DND-41 (cell line): ENCODE data around the gene ABLIM3.

Experiments used
- ATAC-seq: fragments of 200-7000 bp; cut with Tn5 transposase; 3 replicates; pipeline ENCODE4 v1.9.1; 2021; ENCODE audit warnings: low read depth; ENCODE audit not compliant: insufficient read depth
- DNase-seq: peaks from one replicate; pipeline ENCODE4 v3.0.0-alpha.2; 2020
- H2AFZ ChIP-seq: 2 replicates; pipeline ENCODE4 v1.6.0; 2012; ENCODE audit warnings: low read depth, low read length
- H3K27ac ChIP-seq: 2 replicates; pipeline ENCODE4 v1.5.1; 2012; ENCODE audit warnings: low read length, inconsistent platforms
- H3K27me3 ChIP-seq: fragments of 200-600 bp; sonication (generic); 2 replicates; pipeline ENCODE4 v1.6.0; 2012; ENCODE audit warnings: low read length, mild to moderate bottlenecking, inconsistent platforms; ENCODE audit not compliant: insufficient read depth, poor library complexity
- H3K36me3 ChIP-seq: 2 replicates; pipeline ENCODE4 v1.5.1; 2012; ENCODE audit warnings: low read length, inconsistent platforms; ENCODE audit not compliant: insufficient read depth
- H3K4me1 ChIP-seq: 2 replicates; pipeline ENCODE4 v1.5.1; 2012; ENCODE audit warnings: mild to moderate bottlenecking, low read length; ENCODE audit not compliant: insufficient read depth
- H3K4me2 ChIP-seq: 2 replicates; pipeline ENCODE4 v1.6.0; 2012; ENCODE audit warnings: mild to moderate bottlenecking, moderate library complexity, low read length, inconsistent platforms; ENCODE audit not compliant: insufficient read depth
- H3K4me3 ChIP-seq, 2 experiments: fragments of 200-600 bp in 1 of 2; shearing (Covaris generic) in 1 of 2; 2 replicates each; pipeline ENCODE4 v1.5.1; 2012 to 2016; ENCODE audit warnings: inconsistent platforms in 2 of 2, low read length in 2 of 2, mild to moderate bottlenecking in 2 of 2, low read depth in 1 of 2, moderate library complexity in 1 of 2
- H3K79me2 ChIP-seq: 2 replicates; pipeline ENCODE4 v1.6.0; 2012; ENCODE audit warnings: low read length, inconsistent platforms; ENCODE audit not compliant: insufficient read depth
- H3K9ac ChIP-seq: 2 replicates; pipeline ENCODE4 v1.6.0; 2012; ENCODE audit warnings: low read depth, mild to moderate bottlenecking, inconsistent platforms, low read length, moderate library complexity
- H3K9me3 ChIP-seq: 2 replicates; pipeline ENCODE4 v1.5.1; 2012; ENCODE audit warnings: low read length, moderate library complexity, mild to moderate bottlenecking, inconsistent platforms; ENCODE audit not compliant: insufficient read depth, severe bottlenecking
- H4K20me1 ChIP-seq: 2 replicates; pipeline ENCODE4 v1.6.0; 2012; ENCODE audit warnings: low read length; ENCODE audit not compliant: insufficient read depth
- CTCF ChIP-seq: IDR thresholded peaks from 2 replicates; pipeline ENCODE4 v1.5.1; 2012; ENCODE audit warnings: borderline replicate concordance, low read length, moderate library complexity, mild to moderate bottlenecking; ENCODE audit not compliant: poor library complexity, severe bottlenecking; ENCODE audit errors: extremely low read depth
- EZH2 ChIP-seq: IDR thresholded peaks from 3 replicates; pipeline ENCODE4 v1.6.1; 2012; ENCODE audit warnings: borderline replicate concordance, low read depth, mild to moderate bottlenecking, moderate library complexity, low read length, inconsistent platforms; ENCODE audit not compliant: severe bottlenecking

Gene ABLIM3

GRCh38 chr5:149141224-149141956 is at the start of gene ABLIM3:
Gene ABLIM3 (plus strand): TSS chr5:149141493. CDS start chr5:149142096, 603 bp downstream.
- Histone ChIP-seq H3K36me3 (no peaks in the 10 kb centered on the region), H3K4me1 (no peaks in the 10 kb centered on the region), H3K9me3 (no peaks in the 10 kb centered on the region), H3K4me2 (no peak within 1 kb of the TSS), H3K27me3 (peaks cover 9% of the 10 kb centered on the region), H4K20me1 (no peaks in the 10 kb centered on the region), H3K4me3 (no peak within 1 kb of the TSS), H3K79me2 (no peaks in the 10 kb centered on the region), H2AFZ (no peak within 1 kb of the TSS), H3K27ac (no peak within 1 kb of the TSS), H3K9ac (no peak within 1 kb of the TSS)
- TF ChIP-seq CTCF (peak; percentile 59), EZH2 (no peak)
- no peak for DNase-seq
- no peak for ATAC-seq

- no peak for DNase-seq
- H3K4me2 ChIP-seq = no peak overlapping the region
- no peak overlapping the region for H3K4me3 ChIP-seq
- no peak for ATAC-seq
- H3K79me2 ChIP-seq = no peaks in the 10 kb centered on the region
- H3K27ac ChIP-seq = no peak overlapping the region
- H4K20me1 ChIP-seq = no peaks in the 10 kb centered on the region
- H2AFZ ChIP-seq = no peak overlapping the region
- TF ChIP-seq CTCF = no peak
- TF ChIP-seq EZH2 = no peak
- no peaks in the 10 kb centered on the region for H3K36me3 ChIP-seq
- no peaks in the 10 kb centered on the region for H3K4me1 ChIP-seq
- no peaks in the 10 kb centered on the region for H3K27me3 ChIP-seq
- H3K9me3 ChIP-seq = no peaks in the 10 kb centered on the region
- H3K9ac ChIP-seq = no peak overlapping the region
Measured at GRCh38 chr5:149093625-149094024, 47.7 kb upstream of the ABLIM3 start.

- no peak overlapping the region for H3K4me2 ChIP-seq
- H3K79me2 ChIP-seq = no peaks in the 10 kb centered on the region
- no peaks in the 10 kb centered on the region for H3K9me3 ChIP-seq
- no peaks in the 10 kb centered on the region for H3K27me3 ChIP-seq
- H3K36me3 ChIP-seq = no peaks in the 10 kb centered on the region
- H4K20me1 ChIP-seq = no peaks in the 10 kb centered on the region
- no peak for TF ChIP-seq CTCF
- H3K4me3 ChIP-seq = no peak overlapping the region
- DNase-seq = no peak
- H3K9ac ChIP-seq = no peak overlapping the region
- no peak overlapping the region for H3K27ac ChIP-seq
- ATAC-seq = no peak
- no peaks in the 10 kb centered on the region for H3K4me1 ChIP-seq
- H2AFZ ChIP-seq = no peak overlapping the region
Measured at GRCh38 chr5:149094996-149095395, 46.3 kb upstream of the ABLIM3 start.

- no peak overlapping the region for H3K4me2 ChIP-seq
- no peaks in the 10 kb centered on the region for H3K27me3 ChIP-seq
- H2AFZ ChIP-seq = no peak overlapping the region
- no peaks in the 10 kb centered on the region for H3K79me2 ChIP-seq
- H4K20me1 ChIP-seq = no peaks in the 10 kb centered on the region
- no peak overlapping the region for H3K27ac ChIP-seq
- H3K9ac ChIP-seq = no peak overlapping the region
- no peak overlapping the region for H3K4me3 ChIP-seq
- TF ChIP-seq EZH2 (no peak), CTCF (no peak)
- no peak for DNase-seq
- no peak for ATAC-seq
- H3K4me1 ChIP-seq = no peaks in the 10 kb centered on the region
- H3K9me3 ChIP-seq = no peaks in the 10 kb centered on the region
- H3K36me3 ChIP-seq = no peaks in the 10 kb centered on the region
Measured at GRCh38 chr5:149099920-149100319, 41.4 kb upstream of the ABLIM3 start.
